ENCODE data around the gene RBM33.

DNA sequence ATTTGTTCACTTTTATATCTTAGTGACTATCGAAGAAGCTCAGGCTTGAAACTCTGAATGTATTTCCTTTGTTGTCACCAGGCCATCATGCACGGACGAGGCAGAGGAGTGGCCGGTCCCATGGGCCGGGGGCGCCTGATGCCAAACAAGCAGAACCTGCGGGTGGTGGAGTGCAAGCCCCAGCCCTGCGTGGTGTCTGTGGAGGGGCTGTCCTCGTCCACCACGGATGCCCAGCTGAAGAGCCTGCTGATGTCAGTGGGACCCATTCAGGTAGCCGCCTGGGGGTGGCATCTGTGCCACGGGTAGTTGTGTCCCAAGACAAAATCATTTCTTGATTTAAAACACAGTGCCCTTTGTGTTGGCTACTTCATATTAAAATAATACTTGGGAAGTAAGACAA, 121.9 kb downstream of the RBM33 start:
- TF ChIP-seq, protein P1, sequence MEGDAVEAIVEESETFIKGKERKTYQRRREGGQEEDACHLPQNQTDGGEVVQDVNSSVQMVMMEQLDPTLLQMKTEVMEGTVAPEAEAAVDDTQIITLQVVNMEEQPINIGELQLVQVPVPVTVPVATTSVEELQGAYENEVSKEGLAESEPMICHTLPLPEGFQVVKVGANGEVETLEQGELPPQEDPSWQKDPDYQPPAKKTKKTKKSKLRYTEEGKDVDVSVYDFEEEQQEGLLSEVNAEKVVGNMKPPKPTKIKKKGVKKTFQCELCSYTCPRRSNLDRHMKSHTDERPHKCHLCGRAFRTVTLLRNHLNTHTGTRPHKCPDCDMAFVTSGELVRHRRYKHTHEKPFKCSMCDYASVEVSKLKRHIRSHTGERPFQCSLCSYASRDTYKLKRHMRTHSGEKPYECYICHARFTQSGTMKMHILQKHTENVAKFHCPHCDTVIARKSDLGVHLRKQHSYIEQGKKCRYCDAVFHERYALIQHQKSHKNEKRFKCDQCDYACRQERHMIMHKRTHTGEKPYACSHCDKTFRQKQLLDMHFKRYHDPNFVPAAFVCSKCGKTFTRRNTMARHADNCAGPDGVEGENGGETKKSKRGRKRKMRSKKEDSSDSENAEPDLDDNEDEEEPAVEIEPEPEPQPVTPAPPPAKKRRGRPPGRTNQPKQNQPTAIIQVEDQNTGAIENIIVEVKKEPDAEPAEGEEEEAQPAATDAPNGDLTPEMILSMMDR (IDR thresholded peaks at IDR 0.05) = no peak
- TF ChIP-seq, protein P2, sequence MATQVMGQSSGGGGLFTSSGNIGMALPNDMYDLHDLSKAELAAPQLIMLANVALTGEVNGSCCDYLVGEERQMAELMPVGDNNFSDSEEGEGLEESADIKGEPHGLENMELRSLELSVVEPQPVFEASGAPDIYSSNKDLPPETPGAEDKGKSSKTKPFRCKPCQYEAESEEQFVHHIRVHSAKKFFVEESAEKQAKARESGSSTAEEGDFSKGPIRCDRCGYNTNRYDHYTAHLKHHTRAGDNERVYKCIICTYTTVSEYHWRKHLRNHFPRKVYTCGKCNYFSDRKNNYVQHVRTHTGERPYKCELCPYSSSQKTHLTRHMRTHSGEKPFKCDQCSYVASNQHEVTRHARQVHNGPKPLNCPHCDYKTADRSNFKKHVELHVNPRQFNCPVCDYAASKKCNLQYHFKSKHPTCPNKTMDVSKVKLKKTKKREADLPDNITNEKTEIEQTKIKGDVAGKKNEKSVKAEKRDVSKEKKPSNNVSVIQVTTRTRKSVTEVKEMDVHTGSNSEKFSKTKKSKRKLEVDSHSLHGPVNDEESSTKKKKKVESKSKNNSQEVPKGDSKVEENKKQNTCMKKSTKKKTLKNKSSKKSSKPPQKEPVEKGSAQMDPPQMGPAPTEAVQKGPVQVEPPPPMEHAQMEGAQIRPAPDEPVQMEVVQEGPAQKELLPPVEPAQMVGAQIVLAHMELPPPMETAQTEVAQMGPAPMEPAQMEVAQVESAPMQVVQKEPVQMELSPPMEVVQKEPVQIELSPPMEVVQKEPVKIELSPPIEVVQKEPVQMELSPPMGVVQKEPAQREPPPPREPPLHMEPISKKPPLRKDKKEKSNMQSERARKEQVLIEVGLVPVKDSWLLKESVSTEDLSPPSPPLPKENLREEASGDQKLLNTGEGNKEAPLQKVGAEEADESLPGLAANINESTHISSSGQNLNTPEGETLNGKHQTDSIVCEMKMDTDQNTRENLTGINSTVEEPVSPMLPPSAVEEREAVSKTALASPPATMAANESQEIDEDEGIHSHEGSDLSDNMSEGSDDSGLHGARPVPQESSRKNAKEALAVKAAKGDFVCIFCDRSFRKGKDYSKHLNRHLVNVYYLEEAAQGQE (IDR thresholded peaks at IDR 0.05; ENCODE audit: insufficient read depth in 1 of 2, low read depth in 2 of 2, low read length in 1 of 2) = no peak
- TF ChIP-seq POLR2AphosphoS5 (IDR thresholded peaks at IDR 0.05; ENCODE audit: low read depth, low read length) (no peak), SIN3A (IDR thresholded peaks at IDR 0.05; ENCODE audit: borderline replicate concordance, insufficient read depth, low read depth, low read length) (no peak), TCF7L2 (IDR thresholded peaks at IDR 0.05; ENCODE audit: low read depth, low read length) (no peak)
